Measurements from ENCODE around the gene SGCA. TPM values are rescaled to one million over a fixed set of nuclear protein-coding genes. Genes with fewer than 3 reads are reported as not detected.

The SGCA gene
- total and polyA plus RNA-seq, 9 of the 15 experiments (the other 6 are each of a cell fraction or from before 2014, with no cell fraction given) = not detected

GRCh38 chr17:50153650-50154575 lies 11.9 kb upstream of the SGCA start (continued):
- TF ChIP-seq RBM15 (IDR thresholded peaks at IDR 0.05; ENCODE audit: insufficient read depth, low read length) (no peak), FOXK2 (conservative IDR thresholded peaks at IDR 0.05 in 1 of 2, IDR thresholded peaks at IDR 0.05 in 1 of 2; ENCODE audit: low read depth in 2 of 2) (no peak), SMAD3 (CRISPR knock-in tag; conservative IDR thresholded peaks at IDR 0.05) (no peak), SRSF3 (IDR thresholded peaks at IDR 0.05; ENCODE audit: insufficient read depth, low read length) (no peak), MECOM (CRISPR knock-in tag; IDR thresholded peaks at IDR 0.05) (no peak), NBN (IDR thresholded peaks at IDR 0.05; ENCODE audit: low read depth) (no peak), HMGN3 (IDR thresholded peaks at IDR 0.05; ENCODE audit: borderline replicate concordance, extremely low read depth, insufficient read length, low read depth, low read length) (peak; percentile 68), SETDB1 (IDR thresholded peaks at IDR 0.05; ENCODE audit: low read length) (no peak), ZSCAN32 (CRISPR knock-in tag; IDR thresholded peaks at IDR 0.05) (no peak), U2AF2 (optimal IDR thresholded peaks at IDR 0.05; ENCODE audit: low read depth, low read length) (no peak), ETV6 (IDR thresholded peaks at IDR 0.05; ENCODE audit: borderline replicate concordance in 1 of 2, low read depth in 2 of 2, low read length in 1 of 2) (no peak), ETV6 (CRISPR knock-in tag; IDR thresholded peaks at IDR 0.05; ENCODE audit: borderline replicate concordance) (no peak), FOS (IDR thresholded peaks at IDR 0.05; ENCODE audit: extremely low read depth, insufficient read length) (no peak), RBM25 (IDR thresholded peaks at IDR 0.05; ENCODE audit: low read depth, low read length, severe bottlenecking) (no peak), TSC22D4 (tag; IDR thresholded peaks at IDR 0.05) (no peak), CREB3L1 (IDR thresholded peaks at IDR 0.05; ENCODE audit: borderline replicate concordance, low read depth) (no peak), SMARCC2 (IDR thresholded peaks at IDR 0.05; ENCODE audit: low read depth) (peak; percentile 40; the same call in 1 of the 2 replicates), ZBTB17 (CRISPR knock-in tag; IDR thresholded peaks at IDR 0.05) (peak; percentile 90), SMC3 (conservative IDR thresholded peaks at IDR 0.05; ENCODE audit: insufficient read depth, low read depth, low read length) (0 out of 2 replicates have a peak, but pooled peaks have one; percentile 3), ZNF830 (CRISPR knock-in tag; IDR thresholded peaks at IDR 0.05) (no peak), ZBTB7A (IDR thresholded peaks at IDR 0.05; ENCODE audit: borderline replicate concordance, control insufficient read depth, low read depth, low read length) (no peak; the same call in 1 of the 2 replicates), POLR2B (IDR thresholded peaks at IDR 0.05; ENCODE audit: low read depth, partially characterized antibody) (no peak), MIER1 (IDR thresholded peaks at IDR 0.05; ENCODE audit: low read depth) (no peak), GATAD2B (IDR thresholded peaks at IDR 0.05; ENCODE audit: borderline replicate concordance) (peak; percentile 7; the same call in 1 of the 2 replicates), PHF20 (IDR thresholded peaks at IDR 0.05; ENCODE audit: partially characterized antibody) (no peak), HES1 (IDR thresholded peaks at IDR 0.05; ENCODE audit: low read depth) (no peak), TCFL5 (CRISPR knock-in tag; conservative IDR thresholded peaks at IDR 0.05) (no peak), SIX5 (IDR thresholded peaks at IDR 0.05; ENCODE audit: borderline replicate concordance in 1 of 2, insufficient read depth in 1 of 2, low read depth in 1 of 2, low read length in 2 of 2) (no peak)
